Activated B cell treated with CpG ODN at 0.5 μM for 24 hours (primary cell): Measurements from ENCODE around the gene PNMA8B. TPM values are rescaled to one million over a fixed set of nuclear protein-coding genes. Genes with fewer than 3 reads are reported as not detected.

Source experiments
- ATAC-seq: fragments of 200-7000 bp; cut with Tn5 transposase; one replicate; pipeline ENCODE4 v1.10.0; 2021; ENCODE audit warnings: low read depth, mild to moderate bottlenecking, moderate library complexity
- CTCF ChIA-PET: fragments of 350-600 bp; sonication (Branson Sonifier 250); formaldehyde crosslinking; loops from one replicate; lab custom pipeline; 2021; ENCODE audit warnings: antibody characterized with exemption; lab: Charles Lee
- POLR2A ChIA-PET: fragments of 350-600 bp; sonication (Branson Sonifier 250); formaldehyde crosslinking; loops from one replicate; lab custom pipeline; 2021; ENCODE audit warnings: antibody characterized with exemption; lab: Charles Lee
- DNase-seq: peaks from one replicate; pipeline ENCODE4 v3.0.0; 2022
- H3K27ac Mint-ChIP-seq: one replicate; pipeline ENCODE4 v1.8.0; 2020; ENCODE audit warnings: mixed read lengths
- H3K27me3 Mint-ChIP-seq: one replicate; pipeline ENCODE4 v1.8.0; 2021; ENCODE audit warnings: mixed read lengths
- H3K36me3 Mint-ChIP-seq: one replicate; pipeline ENCODE4 v1.8.0; 2021; ENCODE audit warnings: low read depth, mixed read lengths
- H3K4me1 Mint-ChIP-seq: one replicate; pipeline ENCODE4 v1.8.0; 2021; ENCODE audit warnings: mixed read lengths
- H3K4me3 Mint-ChIP-seq: one replicate; pipeline ENCODE4 v1.8.0; 2020; ENCODE audit warnings: mild to moderate bottlenecking, mixed read lengths
- H3K9me3 Mint-ChIP-seq: one replicate; pipeline ENCODE4 v1.8.0; 2020; ENCODE audit warnings: mixed read lengths
- intact Hi-C: fragments of 100-400 bp; cut with micrococcal nuclease; formaldehyde crosslinking; loops from one replicate; pipeline ENCODE4 v1.15.1; 2024
- total RNA-seq: library from RNA; stranded (reverse); gene quantifications from 2 replicates; pipeline ENCODE4 v1.2.3, GENCODE V29; 2022
- TF ChIP-seq, protein P1 (sequence below): fragments of 200-600 bp; IDR thresholded peaks from one replicate; pipeline ENCODE4 v1.8.0; 2022; ENCODE audit warnings: antibody characterized with exemption, mild to moderate bottlenecking

PNMA8B gene
- total RNA-seq, 1 donor from 2014 or later, result 0.04 TPM

DNA sequence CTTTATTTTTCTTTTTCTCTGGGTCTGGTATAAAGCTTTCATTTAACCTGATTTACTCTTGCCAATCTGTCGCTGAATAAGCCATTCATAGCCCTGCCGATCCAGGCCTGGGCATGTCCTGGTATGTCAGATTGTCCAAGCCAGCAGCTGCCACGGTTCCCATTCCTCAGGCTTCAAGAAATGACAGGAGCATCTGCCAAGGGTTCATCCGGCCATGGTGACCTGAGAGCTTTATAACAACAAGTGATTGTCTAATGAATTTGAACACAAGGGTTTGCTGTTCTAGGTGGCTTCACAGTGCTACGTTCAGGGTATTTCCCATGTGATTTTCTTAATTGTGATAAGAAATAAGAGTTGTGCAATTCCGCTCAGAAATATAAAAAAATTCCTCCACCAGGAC lies 44.3 kb downstream of the PNMA8B start:
- TF ChIP-seq, protein P1, sequence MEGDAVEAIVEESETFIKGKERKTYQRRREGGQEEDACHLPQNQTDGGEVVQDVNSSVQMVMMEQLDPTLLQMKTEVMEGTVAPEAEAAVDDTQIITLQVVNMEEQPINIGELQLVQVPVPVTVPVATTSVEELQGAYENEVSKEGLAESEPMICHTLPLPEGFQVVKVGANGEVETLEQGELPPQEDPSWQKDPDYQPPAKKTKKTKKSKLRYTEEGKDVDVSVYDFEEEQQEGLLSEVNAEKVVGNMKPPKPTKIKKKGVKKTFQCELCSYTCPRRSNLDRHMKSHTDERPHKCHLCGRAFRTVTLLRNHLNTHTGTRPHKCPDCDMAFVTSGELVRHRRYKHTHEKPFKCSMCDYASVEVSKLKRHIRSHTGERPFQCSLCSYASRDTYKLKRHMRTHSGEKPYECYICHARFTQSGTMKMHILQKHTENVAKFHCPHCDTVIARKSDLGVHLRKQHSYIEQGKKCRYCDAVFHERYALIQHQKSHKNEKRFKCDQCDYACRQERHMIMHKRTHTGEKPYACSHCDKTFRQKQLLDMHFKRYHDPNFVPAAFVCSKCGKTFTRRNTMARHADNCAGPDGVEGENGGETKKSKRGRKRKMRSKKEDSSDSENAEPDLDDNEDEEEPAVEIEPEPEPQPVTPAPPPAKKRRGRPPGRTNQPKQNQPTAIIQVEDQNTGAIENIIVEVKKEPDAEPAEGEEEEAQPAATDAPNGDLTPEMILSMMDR, result no peak
- Mint-ChIP-seq H3K4me1 (no peaks in the 10 kb centered on the region), H3K36me3 (no peaks in the 10 kb centered on the region), H3K9me3 (peaks cover 8% of the 10 kb centered on the region), H3K4me3 (no peak overlapping the region), H3K27me3 (peaks cover 13% of the 10 kb centered on the region), H3K27ac (no peak overlapping the region)
- DNase-seq (no peak), ATAC-seq (no peak)
- ChIA-PET POLR2A (no interaction called here), CTCF (no interaction called here)
- intact Hi-C loops, result no loop called here

GRCh38 chr19:46450737-46451136 lies 44.9 kb downstream of the PNMA8B start:
- H3K4me1 Mint-ChIP-seq, result no peaks in the 10 kb centered on the region
- intact Hi-C loops, result no loop called here
- no peak overlapping the region for H3K4me3 Mint-ChIP-seq
- no peak for DNase-seq
- H3K9me3 Mint-ChIP-seq, result peaks cover 8% of the 10 kb centered on the region
- TF ChIP-seq, protein P1, result no peak
- POLR2A ChIA-PET, result no interaction called here
- peaks cover 14% of the 10 kb centered on the region for H3K27me3 Mint-ChIP-seq
- CTCF ChIA-PET, result no interaction called here
- no peak overlapping the region for H3K27ac Mint-ChIP-seq
- H3K36me3 Mint-ChIP-seq, result no peaks in the 10 kb centered on the region
- ATAC-seq, result no peak

- peaks cover 17% of the 10 kb centered on the region for H3K27me3 Mint-ChIP-seq
- no peaks in the 10 kb centered on the region for H3K4me1 Mint-ChIP-seq
- ChIA-PET POLR2A (no interaction called here), CTCF (no interaction called here)
- no peaks in the 10 kb centered on the region for H3K36me3 Mint-ChIP-seq
- DNase-seq (no peak), ATAC-seq (no peak)
- intact Hi-C loops, result no loop called here
- H3K27ac Mint-ChIP-seq, result no peak overlapping the region
- TF ChIP-seq, protein P1, result no peak
- peaks cover 8% of the 10 kb centered on the region for H3K9me3 Mint-ChIP-seq
- H3K4me3 Mint-ChIP-seq, result no peak overlapping the region
Observed at GRCh38 chr19:46449228-46449627, 46.4 kb downstream of the PNMA8B start.

- peaks cover 17% of the 10 kb centered on the region for H3K27me3 Mint-ChIP-seq
- H3K9me3 Mint-ChIP-seq, result peaks cover 8% of the 10 kb centered on the region
- no peak overlapping the region for H3K27ac Mint-ChIP-seq
- intact Hi-C loops, result no loop called here
- H3K4me3 Mint-ChIP-seq, result no peak overlapping the region
- ChIA-PET POLR2A (no interaction called here), CTCF (no interaction called here)
- TF ChIP-seq, protein P1, result no peak
- no peaks in the 10 kb centered on the region for H3K36me3 Mint-ChIP-seq
- no peak for DNase-seq
- no peak for ATAC-seq
- H3K4me1 Mint-ChIP-seq, result no peaks in the 10 kb centered on the region
Observed at GRCh38 chr19:46448601-46449000, 47.1 kb downstream of the PNMA8B start.

GRCh38 chr19:46447824-46448223 lies 47.8 kb downstream of the PNMA8B start:
- Mint-ChIP-seq H3K27me3 (peaks cover 17% of the 10 kb centered on the region), H3K9me3 (peaks cover 8% of the 10 kb centered on the region), H3K4me3 (no peak overlapping the region), H3K27ac (no peak overlapping the region), H3K4me1 (no peaks in the 10 kb centered on the region), H3K36me3 (no peaks in the 10 kb centered on the region)
- no peak for DNase-seq
- POLR2A ChIA-PET, result no interaction called here
- TF ChIP-seq, protein P1, result no peak
- ATAC-seq, result no peak
- CTCF ChIA-PET, result no interaction called here
- intact Hi-C loops, result no loop called here
